IMR-90 (cell line): ENCODE measurements around the gene SETD2. TPM values are rescaled to one million over a fixed set of nuclear protein-coding genes. Genes with fewer than 3 reads are reported as not detected.

Experiments used
- ATAC-seq: fragments of 200-7000 bp; cut with Tn5 transposase; 2 replicates; pipeline ENCODE4 v1.9.1; 2020; ENCODE audit warnings: low read depth, mild to moderate bottlenecking, moderate library complexity
- BruUV-seq: library from RNA; stranded (reverse); fragments of 400-500 nt; replicated peaks from 2 replicates; lab custom pipeline; 2021; lab: Mats Ljungman, UMichigan
- CTCF ChIA-PET: fragments of 300-600 bp; formaldehyde crosslinking; extraction: SDS; loops from one replicate; lab custom pipeline; 2021; ENCODE audit warnings: antibody characterized with exemption; lab: Yijun Ruan, JAX
- POLR2A ChIA-PET: fragments of 300-600 bp; sonication (Branson Sonifier 250); formaldehyde crosslinking; loops from one replicate; lab custom pipeline; 2022; ENCODE audit warnings: antibody characterized with exemption; ENCODE audit not compliant: unreplicated experiment; lab: Charles Lee
- DNase-seq: peaks from one replicate; pipeline ENCODE4 v3.0.0; 2013
- H2AFZ ChIP-seq: replicated peaks from 2 replicates; pipeline ENCODE3; 2013; ENCODE audit warnings: low read length, mild to moderate bottlenecking; ENCODE audit not compliant: poor library complexity
- H2AK5ac ChIP-seq: 2 replicates; pipeline ENCODE4 v1.6.1; 2013; ENCODE audit warnings: low read depth, low read length, inconsistent platforms
- H2AK9ac ChIP-seq: replicated peaks from 2 replicates; pipeline ENCODE3; 2013; ENCODE audit warnings: mild to moderate bottlenecking, low read depth, low read length, moderate library complexity; ENCODE audit not compliant: poor library complexity
- H2BK120ac ChIP-seq: 2 replicates; pipeline ENCODE4 v1.6.1; 2013; ENCODE audit warnings: low read depth, low read length, inconsistent platforms
- H2BK15ac ChIP-seq: 3 replicates; pipeline ENCODE4 v1.6.1; 2013; ENCODE audit warnings: low read depth, low read length, inconsistent platforms
- H2BK20ac ChIP-seq: 2 replicates; pipeline ENCODE4 v1.6.1; 2013; ENCODE audit warnings: low read depth, mild to moderate bottlenecking, inconsistent platforms, low read length, moderate library complexity
- H2BK5ac ChIP-seq: 2 replicates; pipeline ENCODE4 v1.6.1; 2013; ENCODE audit warnings: mild to moderate bottlenecking, low read depth, low read length, inconsistent platforms; ENCODE audit not compliant: poor library complexity, severe bottlenecking
- H3K14ac ChIP-seq: replicated peaks from 2 replicates; pipeline ENCODE4 v1.6.1; 2013; ENCODE audit warnings: low read depth, low read length, inconsistent platforms
- H3K18ac ChIP-seq: 2 replicates; pipeline ENCODE4 v1.6.1; 2013; ENCODE audit warnings: low read depth, low read length, control low read depth
- H3K23ac ChIP-seq: 2 replicates; pipeline ENCODE4 v1.6.1; 2013; ENCODE audit warnings: low read depth, low read length, inconsistent platforms
- H3K27ac ChIP-seq: 2 replicates; pipeline ENCODE4 v1.5.1; 2013; ENCODE audit warnings: mild to moderate bottlenecking, control low read depth, low read length; ENCODE audit not compliant: insufficient read depth
- H3K27me3 ChIP-seq: 2 replicates; pipeline ENCODE4 v1.6.1; 2013; ENCODE audit warnings: low read length; ENCODE audit not compliant: control insufficient read depth, insufficient read depth
- H3K36me3 ChIP-seq: 2 replicates; pipeline ENCODE4 v1.6.1; 2013; ENCODE audit warnings: low read length, mixed read lengths; ENCODE audit not compliant: control insufficient read depth, insufficient read depth
- H3K4ac ChIP-seq: 2 replicates; pipeline ENCODE4 v1.6.1; 2013; ENCODE audit warnings: low read depth, low read length, inconsistent platforms
- H3K4me1 ChIP-seq: 2 replicates; pipeline ENCODE4 v1.6.1; 2013; ENCODE audit warnings: low read length, mixed read lengths; ENCODE audit not compliant: control insufficient read depth, insufficient read depth
- H3K4me2 ChIP-seq: 2 replicates; pipeline ENCODE4 v1.6.1; 2013; ENCODE audit warnings: low read depth, mild to moderate bottlenecking, control low read depth, low read length, moderate library complexity
- H3K4me3 ChIP-seq: 2 replicates; pipeline ENCODE4 v1.5.1; 2013; ENCODE audit warnings: low read depth, mild to moderate bottlenecking, control low read depth, low read length, moderate library complexity; ENCODE audit not compliant: insufficient read depth
- H3K56ac ChIP-seq: 2 replicates; pipeline ENCODE4 v1.6.1; 2013; ENCODE audit warnings: low read length, inconsistent platforms; ENCODE audit not compliant: insufficient read depth; ENCODE audit errors: extremely low read depth
- H3K79me1 ChIP-seq, 2 experiments: 2 replicates each; pipeline ENCODE4 v1.6.1; 2013; ENCODE audit warnings: low read length in 2 of 2, inconsistent platforms in 1 of 2, low read depth in 1 of 2
- H3K9ac ChIP-seq: 2 replicates; pipeline ENCODE4 v1.6.1; 2013; ENCODE audit warnings: low read depth, low read length, control low read depth
- H3K9me1 ChIP-seq: 2 replicates; pipeline ENCODE4 v1.6.1; 2013; ENCODE audit warnings: low read length, inconsistent platforms; ENCODE audit not compliant: insufficient read depth
- H3K9me3 ChIP-seq: 2 replicates; pipeline ENCODE4 v1.6.1; 2013; ENCODE audit warnings: low read length; ENCODE audit not compliant: control insufficient read depth, insufficient read depth
- H4K20me1 ChIP-seq: 2 replicates; pipeline ENCODE4 v1.6.1; 2013; ENCODE audit warnings: low read length, inconsistent platforms; ENCODE audit not compliant: insufficient read depth
- H4K5ac ChIP-seq: 2 replicates; pipeline ENCODE4 v1.6.1; 2013; ENCODE audit warnings: mild to moderate bottlenecking, low read depth, low read length, control low read depth
- H4K8ac ChIP-seq, 2 experiments: 2 replicates each; pipeline ENCODE4 v1.6.1; 2013; ENCODE audit warnings: low read depth in 2 of 2, low read length in 2 of 2, control low read depth in 1 of 2, inconsistent platforms in 1 of 2
- H4K91ac ChIP-seq: 2 replicates; pipeline ENCODE4 v1.6.1; 2013; ENCODE audit warnings: low read depth, low read length, inconsistent platforms; ENCODE audit not compliant: insufficient read depth
- BHLHE40 ChIP-seq: fragments of 150-350 bp; IDR thresholded peaks from 2 replicates; pipeline ENCODE4 v1.6.1; 2016; ENCODE audit warnings: mild to moderate bottlenecking, low read depth, low read length
- CHD1 ChIP-seq: IDR thresholded peaks from 2 replicates; pipeline ENCODE4 v1.6.1; 2012; ENCODE audit warnings: low read depth, low read length, improper control_type of control experiment
- ELK1 ChIP-seq: fragments of 150-350 bp; IDR thresholded peaks from 2 replicates; pipeline ENCODE4 v1.6.1; 2016; ENCODE audit warnings: low read depth, mild to moderate bottlenecking, low read length, moderate library complexity, borderline replicate concordance
- FOS ChIP-seq: fragments of 150-350 bp; IDR thresholded peaks from 2 replicates; pipeline ENCODE4 v1.6.1; 2016; ENCODE audit warnings: low read depth, low read length
- MAFK ChIP-seq: IDR thresholded peaks from 2 replicates; pipeline ENCODE4 v1.6.1; 2012; ENCODE audit warnings: low read depth, low read length, improper control_type of control experiment
- NFE2L2 ChIP-seq: fragments of 150-350 bp; IDR thresholded peaks from 2 replicates; pipeline ENCODE4 v1.6.1; 2016; ENCODE audit warnings: low read depth, mild to moderate bottlenecking, low read length
- POLR2A ChIP-seq: IDR thresholded peaks from 2 replicates; pipeline ENCODE4 v1.6.1; 2012; ENCODE audit warnings: mild to moderate bottlenecking, low read depth, low read length
- SMC3 ChIP-seq: fragments of 150-350 bp; IDR thresholded peaks from 2 replicates; pipeline ENCODE4 v1.6.1; 2016; ENCODE audit warnings: low read depth, mild to moderate bottlenecking, antibody characterized with exemption, low read length, moderate library complexity
- WGBS, 2 experiments: methylation state at CpG; one replicate each; pipeline versions ENCODE4 v1.1.5 to v1.1.7; 2013; ENCODE audit warnings: missing lambda C conversion rate in 2 of 2; ENCODE audit not compliant: insufficient read length in 1 of 2; ENCODE audit errors: extremely low coverage in 2 of 2; 5-methylcytosine and 5-hydroxymethylcytosine counted together
- dilution Hi-C: fragments of 300-500 bp; cut with HindIII; formaldehyde crosslinking; loops from one replicate; pipeline ENCODE4 v1.14.3; 2018; ENCODE audit warnings: low sequenced_read_pairs; ENCODE audit not compliant: unreplicated experiment
- in situ Hi-C: fragments of 300-500 bp; cut with MboI; formaldehyde crosslinking; loops from 3 replicates; pipeline ENCODE4 v1.14.3; 2019; ENCODE audit warnings: low sequenced_read_pairs, inconsistent platforms, mixed read lengths
- intact Hi-C: fragments of 100-400 bp; cut with micrococcal nuclease; formaldehyde crosslinking; loops from 2 replicates; pipeline ENCODE4 v1.10.0; 2022
- polyA plus RNA-seq, 3 experiments: library from polyadenylated mRNA; depleted of rRNA; stranded (reverse); fragments of >200 nt; gene quantifications; 2 replicates each; pipeline ENCODE4 v1.2.3, GENCODE V29; 2012; ENCODE audit warnings: low replicate concordance in 1 of 3
- total RNA-seq: library from RNA; depleted of rRNA; stranded (reverse); fragments of >200 nt; gene quantifications from 2 replicates; pipeline ENCODE4 v1.2.3, GENCODE V29; 2012

SETD2 gene
- total and polyA plus RNA-seq, 2 of the 4 experiments (the other 2 are of a cell fraction): 18.3 to 20.1 TPM

GRCh38 chr3:47145272-47145671, 18.6 kb downstream of the SETD2 start:
- Histone ChIP-seq H4K5ac (no peak overlapping the region), H3K4ac (no peak overlapping the region), H3K4me1 (peaks cover 3% of the 10 kb centered on the region), H2AK9ac (no peak overlapping the region), H4K8ac (no peak overlapping the region), H3K9me1 (peaks cover 12% of the 10 kb centered on the region), H2BK120ac (no peak overlapping the region), H3K27me3 (no peaks in the 10 kb centered on the region), H3K23ac (no peak overlapping the region), H2AFZ (no peak overlapping the region), H3K36me3 (no peaks in the 10 kb centered on the region), H3K9me3 (no peaks in the 10 kb centered on the region), H3K9ac (no peak overlapping the region), H4K20me1 (peaks cover 84% of the 10 kb centered on the region), H2AK5ac (no peak overlapping the region), H2BK20ac (no peak overlapping the region), H2BK15ac (no peak overlapping the region), H3K4me2 (no peak overlapping the region), H3K27ac (no peak overlapping the region), H3K18ac (no peak overlapping the region), H3K79me1 (peaks cover 2 to 61% of the 10 kb centered on the region in 2 experiments; a peak in 3 of 4 replicates), H4K91ac (no peak overlapping the region), H3K14ac (no peak overlapping the region), H3K56ac (no peak overlapping the region), H3K4me3 (no peak overlapping the region), H2BK5ac (no peak overlapping the region)
- TF ChIP-seq SMC3 (no peak), FOS (no peak), POLR2A (no peak), BHLHE40 (no peak), MAFK (no peak), CHD1 (no peak), ELK1 (no peak), NFE2L2 (no peak)
- in situ Hi-C loops (no loop called here), intact Hi-C loops (no loop called here), dilution Hi-C loops (no loop called here)
- ATAC-seq (no peak), DNase-seq (no peak)
- WGBS, 2 experiments: no CpG with 5 or more reads among the region's 1 CpG
- ChIA-PET CTCF (no interaction called here), POLR2A (no interaction called here)
- BruUV-seq: no TSS peak
